ENCODE measurements around the gene PCDHAC2. TPM values are rescaled to one million over a fixed set of nuclear protein-coding genes. Genes with fewer than 3 reads are reported as not detected.

Gene PCDHAC2
- not detected for total RNA-seq

GRCh38 chr5:140966293-140967225, at the start of gene PCDHAC2:
TSS of gene PCDHAC2 (plus strand) at chr5:140966476. CDS start at chr5:140966767, 291 bp downstream.
- H3K27me3 Mint-ChIP-seq, result peaks cover 36% of the 10 kb centered on the region
- H3K4me1 Mint-ChIP-seq, result no peaks in the 10 kb centered on the region
- H3K27ac Mint-ChIP-seq, result no peak within 1 kb of the TSS
- no peaks in the 10 kb centered on the region for H3K36me3 Mint-ChIP-seq (ENCODE audit: low read depth)
- H3K4me3 Mint-ChIP-seq, result no peak within 1 kb of the TSS
- no peak for ATAC-seq (replicated peaks)
- no peaks in the 10 kb centered on the region for H3K9me3 Mint-ChIP-seq

GRCh38 chr5:140923601-140924000, 42.7 kb upstream of the PCDHAC2 start:
- peaks cover 24% of the 10 kb centered on the region for H3K27me3 Mint-ChIP-seq
- H3K4me3 Mint-ChIP-seq, result no peak overlapping the region
- no peaks in the 10 kb centered on the region for H3K4me1 Mint-ChIP-seq
- no peak overlapping the region for H3K27ac Mint-ChIP-seq
- H3K36me3 Mint-ChIP-seq (ENCODE audit: low read depth), result no peaks in the 10 kb centered on the region
- ATAC-seq (replicated peaks), result no peak
- no peaks in the 10 kb centered on the region for H3K9me3 Mint-ChIP-seq

- H3K27ac Mint-ChIP-seq, result no peak within 1 kb of the TSS
- H3K9me3 Mint-ChIP-seq, result no peaks in the 10 kb centered on the region
- H3K4me3 Mint-ChIP-seq, result peak within 1 kb of the TSS; percentile 64
- H3K27me3 Mint-ChIP-seq, result peaks cover 40% of the 10 kb centered on the region
- H3K36me3 Mint-ChIP-seq (ENCODE audit: low read depth), result no peaks in the 10 kb centered on the region
- no peaks in the 10 kb centered on the region for H3K4me1 Mint-ChIP-seq
- peak; percentile 44 for ATAC-seq (replicated peaks)
Observed at GRCh38 chr5:140925806-140926442, 40.4 kb upstream of the PCDHAC2 start, which contains the start of gene PCDHAC1. TSS of gene PCDHAC1 (plus strand) at chr5:140926299. CDS start at chr5:140926893, 594 bp downstream.

- ATAC-seq (replicated peaks), result peak; percentile 80
- H3K27me3 Mint-ChIP-seq, result peaks cover 41% of the 10 kb centered on the region
- peak overlapping the region; percentile 64 for H3K4me3 Mint-ChIP-seq
- H3K4me1 Mint-ChIP-seq, result no peaks in the 10 kb centered on the region
- no peak overlapping the region for H3K27ac Mint-ChIP-seq
- H3K36me3 Mint-ChIP-seq (ENCODE audit: low read depth), result no peaks in the 10 kb centered on the region
- no peaks in the 10 kb centered on the region for H3K9me3 Mint-ChIP-seq
Observed at GRCh38 chr5:140926443-140927227, 39.6 kb upstream of the PCDHAC2 start.

- Mint-ChIP-seq H3K27ac (no peak overlapping the region), H3K4me3 (peak overlapping the region; percentile 64), H3K4me1 (no peaks in the 10 kb centered on the region), H3K27me3 (peaks cover 40% of the 10 kb centered on the region), H3K9me3 (no peaks in the 10 kb centered on the region), H3K36me3 (ENCODE audit: low read depth) (no peaks in the 10 kb centered on the region)
- ATAC-seq (replicated peaks), result no peak
Observed at GRCh38 chr5:140927228-140927573, 39.1 kb upstream of the PCDHAC2 start.

GRCh38 chr5:140934964-140935606, 31.2 kb upstream of the PCDHAC2 start:
- H3K4me1 Mint-ChIP-seq, result no peaks in the 10 kb centered on the region
- no peak overlapping the region for H3K4me3 Mint-ChIP-seq
- no peak for ATAC-seq (replicated peaks)
- H3K36me3 Mint-ChIP-seq (ENCODE audit: low read depth), result no peaks in the 10 kb centered on the region
- H3K9me3 Mint-ChIP-seq, result no peaks in the 10 kb centered on the region
- H3K27ac Mint-ChIP-seq, result no peak overlapping the region
- peaks cover 10% of the 10 kb centered on the region for H3K27me3 Mint-ChIP-seq

- H3K4me3 Mint-ChIP-seq, result no peak overlapping the region
- ATAC-seq (replicated peaks), result no peak
- no peaks in the 10 kb centered on the region for H3K4me1 Mint-ChIP-seq
- no peaks in the 10 kb centered on the region for H3K36me3 Mint-ChIP-seq (ENCODE audit: low read depth)
- H3K27ac Mint-ChIP-seq, result no peak overlapping the region
- H3K27me3 Mint-ChIP-seq, result peaks cover 14% of the 10 kb centered on the region
- H3K9me3 Mint-ChIP-seq, result peaks cover 21% of the 10 kb centered on the region
Observed at GRCh38 chr5:140946578-140946977, 19.7 kb upstream of the PCDHAC2 start.

- Mint-ChIP-seq H3K4me3 (no peak overlapping the region), H3K27me3 (peaks cover 16% of the 10 kb centered on the region), H3K36me3 (ENCODE audit: low read depth) (no peaks in the 10 kb centered on the region), H3K27ac (no peak overlapping the region), H3K4me1 (no peaks in the 10 kb centered on the region), H3K9me3 (peaks cover 4% of the 10 kb centered on the region)
- no peak for ATAC-seq (replicated peaks)
Observed at GRCh38 chr5:140951636-140952035, 14.6 kb upstream of the PCDHAC2 start.

- H3K4me3 Mint-ChIP-seq, result no peak overlapping the region
- H3K27me3 Mint-ChIP-seq, result peaks cover 16% of the 10 kb centered on the region
- ATAC-seq (replicated peaks), result no peak
- H3K4me1 Mint-ChIP-seq, result no peaks in the 10 kb centered on the region
- peaks cover 3% of the 10 kb centered on the region for H3K9me3 Mint-ChIP-seq
- no peak overlapping the region for H3K27ac Mint-ChIP-seq
- H3K36me3 Mint-ChIP-seq (ENCODE audit: low read depth), result no peaks in the 10 kb centered on the region
Observed at GRCh38 chr5:140953234-140953633, 13.0 kb upstream of the PCDHAC2 start.

GRCh38 chr5:140962190-140962589, 4.1 kb upstream of the PCDHAC2 start:
- H3K4me1 Mint-ChIP-seq, result no peaks in the 10 kb centered on the region
- no peak overlapping the region for H3K4me3 Mint-ChIP-seq

GRCh38 chr5:140964356-140964755, 1.9 kb upstream of the PCDHAC2 start:
- no peak for ATAC-seq (replicated peaks)
- Mint-ChIP-seq H3K4me3 (no peak overlapping the region), H3K36me3 (ENCODE audit: low read depth) (no peaks in the 10 kb centered on the region), H3K9me3 (no peaks in the 10 kb centered on the region), H3K27ac (no peak overlapping the region), H3K4me1 (no peaks in the 10 kb centered on the region), H3K27me3 (peaks cover 36% of the 10 kb centered on the region)

More at GRCh38 chr5:140962190-140962589, 4.1 kb upstream of the PCDHAC2 start:
- no peak for ATAC-seq (replicated peaks)
- Mint-ChIP-seq H3K27me3 (peaks cover 31% of the 10 kb centered on the region), H3K27ac (no peak overlapping the region), H3K9me3 (no peaks in the 10 kb centered on the region), H3K36me3 (ENCODE audit: low read depth) (no peaks in the 10 kb centered on the region)

GRCh38 chr5:140965905-140966292, 377 bp upstream of the PCDHAC2 start:
- Mint-ChIP-seq H3K36me3 (ENCODE audit: low read depth) (no peaks in the 10 kb centered on the region), H3K4me1 (no peaks in the 10 kb centered on the region), H3K4me3 (no peak overlapping the region), H3K9me3 (no peaks in the 10 kb centered on the region), H3K27me3 (peaks cover 36% of the 10 kb centered on the region), H3K27ac (no peak overlapping the region)
- no peak for ATAC-seq (replicated peaks)

GRCh38 chr5:140967226-140967893, 1.1 kb downstream of the PCDHAC2 start:
- H3K9me3 Mint-ChIP-seq, result no peaks in the 10 kb centered on the region
- peaks cover 35% of the 10 kb centered on the region for H3K27me3 Mint-ChIP-seq
- no peaks in the 10 kb centered on the region for H3K4me1 Mint-ChIP-seq
- ATAC-seq (replicated peaks), result no peak
- H3K27ac Mint-ChIP-seq, result no peak overlapping the region
- no peaks in the 10 kb centered on the region for H3K36me3 Mint-ChIP-seq (ENCODE audit: low read depth)
- no peak overlapping the region for H3K4me3 Mint-ChIP-seq

Measured in activated T-helper 17 cell treated with anti-CD3 and anti-CD28 coated beads, Interleukin-2, amount 50 U/mL, for 72 hours (primary cell).